HEK293 (cell line): Measurements from ENCODE around the gene CKAP2L.

Experiments used
- IKZF3 ChIP-seq: fragments of 450-650 bp; IDR thresholded peaks from 2 replicates; pipeline ENCODE4 v1.5.0; 2018; ENCODE audit warnings: missing biosample characterization, mild to moderate bottlenecking, missing genetic modification characterization, moderate library complexity
- MZF1 ChIP-seq: fragments of 450-650 bp; formaldehyde crosslinking; IDR thresholded peaks from 2 replicates; pipeline ENCODE4 v1.5.1; 2017; ENCODE audit warnings: missing biosample characterization, missing genetic modification characterization, borderline replicate concordance
- ZFHX2 ChIP-seq: fragments of 450-650 bp; formaldehyde crosslinking; conservative IDR thresholded peaks from 2 replicates; pipeline ENCODE4 v1.5.1; 2016; ENCODE audit warnings: missing biosample characterization, missing genetic modification characterization
- ZNF121 ChIP-seq: fragments of 450-650 bp; formaldehyde crosslinking; IDR thresholded peaks from 2 replicates; pipeline ENCODE4 v1.5.1; 2016; ENCODE audit warnings: missing biosample characterization, missing genetic modification characterization
- ZNF623 ChIP-seq: fragments of 450-650 bp; formaldehyde crosslinking; IDR thresholded peaks from 2 replicates; pipeline ENCODE4 v1.5.1; 2016; ENCODE audit warnings: missing biosample characterization, missing genetic modification characterization
- TF ChIP-seq, protein P1 (sequence below): fragments of 450-650 bp; formaldehyde crosslinking; IDR thresholded peaks from 2 replicates; pipeline ENCODE4 v1.5.1; 2016; ENCODE audit warnings: missing biosample characterization, missing genetic modification characterization
- TF ChIP-seq, protein P2 (sequence below): fragments of 450-650 bp; formaldehyde crosslinking; IDR thresholded peaks from 2 replicates; pipeline ENCODE4 v1.5.1; 2016; ENCODE audit warnings: missing biosample characterization, missing genetic modification characterization
- TF ChIP-seq, protein P3 (sequence below): sonication (generic); formaldehyde crosslinking; IDR thresholded peaks from 2 replicates; pipeline ENCODE4 v1.8.1; 2022; ENCODE audit warnings: mild to moderate bottlenecking, moderate library complexity, missing genetic modification reagents
- TF ChIP-seq, protein P4 (sequence below): fragments of 450-650 bp; formaldehyde crosslinking; IDR thresholded peaks from 2 replicates; pipeline ENCODE4 v1.5.1; 2016; ENCODE audit warnings: missing biosample characterization, missing genetic modification characterization
- TF ChIP-seq, protein P5 (sequence below): fragments of 450-650 bp; formaldehyde crosslinking; IDR thresholded peaks from 2 replicates; pipeline ENCODE4 v1.5.1; 2016; ENCODE audit warnings: missing biosample characterization, missing genetic modification characterization

DNA sequence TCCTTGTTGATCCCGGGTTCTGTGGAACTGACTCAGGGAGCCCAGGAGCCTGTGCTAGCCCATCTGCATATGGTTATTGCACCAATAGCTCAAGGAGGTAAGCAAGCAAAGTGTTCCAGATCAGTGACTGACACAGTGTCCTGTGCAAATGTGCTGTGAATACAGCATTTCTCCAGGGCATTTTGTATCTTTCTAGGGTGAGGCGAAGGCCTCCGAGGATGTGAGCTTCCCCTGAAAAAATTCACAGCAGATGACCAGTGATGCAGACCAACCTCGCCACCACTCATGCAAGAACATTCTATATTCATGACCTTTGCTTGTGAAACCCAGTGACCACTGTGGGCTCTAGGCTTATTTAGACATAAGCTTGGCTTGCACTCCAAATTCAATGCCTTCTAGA, 58.8 kb downstream of the CKAP2L start:
- TF ChIP-seq ZFHX2 (tag by site-specific recombination) (no peak), ZNF121 (tag by site-specific recombination) (no peak), MZF1 (no peak), IKZF3 (tag by site-specific recombination) (no peak), ZNF623 (tag by site-specific recombination) (no peak)
- TF ChIP-seq, protein P1, sequence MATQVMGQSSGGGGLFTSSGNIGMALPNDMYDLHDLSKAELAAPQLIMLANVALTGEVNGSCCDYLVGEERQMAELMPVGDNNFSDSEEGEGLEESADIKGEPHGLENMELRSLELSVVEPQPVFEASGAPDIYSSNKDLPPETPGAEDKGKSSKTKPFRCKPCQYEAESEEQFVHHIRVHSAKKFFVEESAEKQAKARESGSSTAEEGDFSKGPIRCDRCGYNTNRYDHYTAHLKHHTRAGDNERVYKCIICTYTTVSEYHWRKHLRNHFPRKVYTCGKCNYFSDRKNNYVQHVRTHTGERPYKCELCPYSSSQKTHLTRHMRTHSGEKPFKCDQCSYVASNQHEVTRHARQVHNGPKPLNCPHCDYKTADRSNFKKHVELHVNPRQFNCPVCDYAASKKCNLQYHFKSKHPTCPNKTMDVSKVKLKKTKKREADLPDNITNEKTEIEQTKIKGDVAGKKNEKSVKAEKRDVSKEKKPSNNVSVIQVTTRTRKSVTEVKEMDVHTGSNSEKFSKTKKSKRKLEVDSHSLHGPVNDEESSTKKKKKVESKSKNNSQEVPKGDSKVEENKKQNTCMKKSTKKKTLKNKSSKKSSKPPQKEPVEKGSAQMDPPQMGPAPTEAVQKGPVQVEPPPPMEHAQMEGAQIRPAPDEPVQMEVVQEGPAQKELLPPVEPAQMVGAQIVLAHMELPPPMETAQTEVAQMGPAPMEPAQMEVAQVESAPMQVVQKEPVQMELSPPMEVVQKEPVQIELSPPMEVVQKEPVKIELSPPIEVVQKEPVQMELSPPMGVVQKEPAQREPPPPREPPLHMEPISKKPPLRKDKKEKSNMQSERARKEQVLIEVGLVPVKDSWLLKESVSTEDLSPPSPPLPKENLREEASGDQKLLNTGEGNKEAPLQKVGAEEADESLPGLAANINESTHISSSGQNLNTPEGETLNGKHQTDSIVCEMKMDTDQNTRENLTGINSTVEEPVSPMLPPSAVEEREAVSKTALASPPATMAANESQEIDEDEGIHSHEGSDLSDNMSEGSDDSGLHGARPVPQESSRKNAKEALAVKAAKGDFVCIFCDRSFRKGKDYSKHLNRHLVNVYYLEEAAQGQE, result no peak
- TF ChIP-seq, protein P2, sequence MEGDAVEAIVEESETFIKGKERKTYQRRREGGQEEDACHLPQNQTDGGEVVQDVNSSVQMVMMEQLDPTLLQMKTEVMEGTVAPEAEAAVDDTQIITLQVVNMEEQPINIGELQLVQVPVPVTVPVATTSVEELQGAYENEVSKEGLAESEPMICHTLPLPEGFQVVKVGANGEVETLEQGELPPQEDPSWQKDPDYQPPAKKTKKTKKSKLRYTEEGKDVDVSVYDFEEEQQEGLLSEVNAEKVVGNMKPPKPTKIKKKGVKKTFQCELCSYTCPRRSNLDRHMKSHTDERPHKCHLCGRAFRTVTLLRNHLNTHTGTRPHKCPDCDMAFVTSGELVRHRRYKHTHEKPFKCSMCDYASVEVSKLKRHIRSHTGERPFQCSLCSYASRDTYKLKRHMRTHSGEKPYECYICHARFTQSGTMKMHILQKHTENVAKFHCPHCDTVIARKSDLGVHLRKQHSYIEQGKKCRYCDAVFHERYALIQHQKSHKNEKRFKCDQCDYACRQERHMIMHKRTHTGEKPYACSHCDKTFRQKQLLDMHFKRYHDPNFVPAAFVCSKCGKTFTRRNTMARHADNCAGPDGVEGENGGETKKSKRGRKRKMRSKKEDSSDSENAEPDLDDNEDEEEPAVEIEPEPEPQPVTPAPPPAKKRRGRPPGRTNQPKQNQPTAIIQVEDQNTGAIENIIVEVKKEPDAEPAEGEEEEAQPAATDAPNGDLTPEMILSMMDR (tag by site-specific recombination), result no peak
- TF ChIP-seq, protein P3, sequence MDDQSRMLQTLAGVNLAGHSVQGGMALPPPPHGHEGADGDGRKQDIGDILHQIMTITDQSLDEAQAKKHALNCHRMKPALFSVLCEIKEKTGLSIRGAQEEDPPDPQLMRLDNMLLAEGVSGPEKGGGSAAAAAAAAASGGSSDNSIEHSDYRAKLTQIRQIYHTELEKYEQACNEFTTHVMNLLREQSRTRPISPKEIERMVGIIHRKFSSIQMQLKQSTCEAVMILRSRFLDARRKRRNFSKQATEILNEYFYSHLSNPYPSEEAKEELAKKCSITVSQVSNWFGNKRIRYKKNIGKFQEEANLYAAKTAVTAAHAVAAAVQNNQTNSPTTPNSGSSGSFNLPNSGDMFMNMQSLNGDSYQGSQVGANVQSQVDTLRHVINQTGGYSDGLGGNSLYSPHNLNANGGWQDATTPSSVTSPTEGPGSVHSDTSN (CRISPR knock-in tag), result no peak
- TF ChIP-seq, protein P4, sequence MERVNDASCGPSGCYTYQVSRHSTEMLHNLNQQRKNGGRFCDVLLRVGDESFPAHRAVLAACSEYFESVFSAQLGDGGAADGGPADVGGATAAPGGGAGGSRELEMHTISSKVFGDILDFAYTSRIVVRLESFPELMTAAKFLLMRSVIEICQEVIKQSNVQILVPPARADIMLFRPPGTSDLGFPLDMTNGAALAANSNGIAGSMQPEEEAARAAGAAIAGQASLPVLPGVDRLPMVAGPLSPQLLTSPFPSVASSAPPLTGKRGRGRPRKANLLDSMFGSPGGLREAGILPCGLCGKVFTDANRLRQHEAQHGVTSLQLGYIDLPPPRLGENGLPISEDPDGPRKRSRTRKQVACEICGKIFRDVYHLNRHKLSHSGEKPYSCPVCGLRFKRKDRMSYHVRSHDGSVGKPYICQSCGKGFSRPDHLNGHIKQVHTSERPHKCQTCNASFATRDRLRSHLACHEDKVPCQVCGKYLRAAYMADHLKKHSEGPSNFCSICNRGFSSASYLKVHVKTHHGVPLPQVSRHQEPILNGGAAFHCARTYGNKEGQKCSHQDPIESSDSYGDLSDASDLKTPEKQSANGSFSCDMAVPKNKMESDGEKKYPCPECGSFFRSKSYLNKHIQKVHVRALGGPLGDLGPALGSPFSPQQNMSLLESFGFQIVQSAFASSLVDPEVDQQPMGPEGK (tag by site-specific recombination), result no peak
- TF ChIP-seq, protein P5, sequence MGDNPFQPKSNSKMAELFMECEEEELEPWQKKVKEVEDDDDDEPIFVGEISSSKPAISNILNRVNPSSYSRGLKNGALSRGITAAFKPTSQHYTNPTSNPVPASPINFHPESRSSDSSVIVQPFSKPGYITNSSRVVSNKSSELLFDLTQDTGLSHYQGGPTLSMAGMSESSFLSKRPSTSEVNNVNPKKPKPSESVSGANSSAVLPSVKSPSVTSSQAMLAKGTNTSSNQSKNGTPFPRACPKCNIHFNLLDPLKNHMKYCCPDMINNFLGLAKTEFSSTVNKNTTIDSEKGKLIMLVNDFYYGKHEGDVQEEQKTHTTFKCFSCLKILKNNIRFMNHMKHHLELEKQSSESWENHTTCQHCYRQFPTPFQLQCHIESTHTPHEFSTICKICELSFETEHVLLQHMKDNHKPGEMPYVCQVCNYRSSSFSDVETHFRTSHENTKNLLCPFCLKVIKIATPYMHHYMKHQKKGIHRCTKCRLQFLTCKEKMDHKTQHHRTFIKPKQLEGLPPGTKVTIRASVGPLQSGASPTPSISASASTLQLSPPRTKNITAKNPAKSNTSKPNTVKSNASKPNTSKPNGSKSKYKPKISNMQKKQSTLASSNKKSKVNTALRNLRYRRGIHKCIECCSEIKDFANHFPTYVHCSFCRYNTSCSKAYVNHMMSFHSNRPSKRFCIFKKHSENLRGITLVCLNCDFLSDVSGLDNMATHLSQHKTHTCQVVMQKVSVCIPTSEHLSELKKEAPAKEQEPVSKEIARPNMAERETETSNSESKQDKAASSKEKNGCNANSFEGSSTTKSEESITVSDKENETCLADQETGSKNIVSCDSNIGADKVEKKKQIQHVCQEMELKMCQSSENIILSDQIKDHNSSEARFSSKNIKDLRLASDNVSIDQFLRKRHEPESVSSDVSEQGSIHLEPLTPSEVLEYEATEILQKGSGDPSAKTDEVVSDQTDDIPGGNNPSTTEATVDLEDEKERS (tag by site-specific recombination), result no peak
